T-helper 2 cell treated with Interferon-gamma antibody and Interleukin-4, amounts not matched to agents 5 μg/mL and 100 μg/mL, for 36 hours (primary cell): Measurements from ENCODE around the gene PITPNB.

Experiments
- DNase-seq: peaks from one replicate; pipeline ENCODE4 v3.0.0; 2021; ENCODE audit warnings: low spot score
- H3K27ac Mint-ChIP-seq: one replicate; pipeline ENCODE4 v1.8.0; 2021; ENCODE audit warnings: mild to moderate bottlenecking, mixed read lengths
- H3K27me3 Mint-ChIP-seq: one replicate; pipeline ENCODE4 v1.8.0; 2021; ENCODE audit warnings: low read depth, mixed read lengths
- H3K36me3 Mint-ChIP-seq: one replicate; pipeline ENCODE4 v1.8.0; 2021; ENCODE audit warnings: low read depth, mixed read lengths
- H3K4me1 Mint-ChIP-seq: one replicate; pipeline ENCODE4 v1.8.0; 2021; ENCODE audit warnings: low read depth, mixed read lengths
- H3K4me3 Mint-ChIP-seq: one replicate; pipeline ENCODE4 v1.8.0; 2022; ENCODE audit warnings: mild to moderate bottlenecking, moderate library complexity, mixed read lengths
- H3K9me3 Mint-ChIP-seq: one replicate; pipeline ENCODE4 v1.8.0; 2021; ENCODE audit warnings: mixed read lengths

Gene PITPNB

DNA sequence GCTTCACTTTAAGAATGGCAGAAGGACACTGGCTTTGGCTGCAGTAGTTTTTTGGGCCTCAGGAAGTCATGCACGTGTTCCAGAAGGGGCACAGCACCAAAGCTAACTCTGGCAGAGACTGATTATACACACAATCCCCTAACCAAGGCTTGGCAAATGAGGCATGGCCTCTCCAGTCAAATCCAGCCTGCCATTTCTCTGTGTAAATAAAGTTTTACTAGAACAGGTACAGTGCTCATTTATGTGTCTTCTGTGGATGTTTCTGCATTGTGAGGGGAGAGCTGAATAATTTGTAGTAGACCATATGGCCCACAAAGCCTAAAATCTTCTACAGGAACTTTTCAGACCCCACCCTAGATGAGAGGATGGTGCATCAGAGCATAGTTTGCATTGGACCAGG is 71.1 kb downstream of the PITPNB start:
- Mint-ChIP-seq H3K27ac (no peak overlapping the region), H3K36me3 (peaks cover 36% of the 10 kb centered on the region), H3K4me1 (peaks cover 9% of the 10 kb centered on the region), H3K4me3 (no peak overlapping the region), H3K9me3 (no peaks in the 10 kb centered on the region), H3K27me3 (no peaks in the 10 kb centered on the region)
- no peak for DNase-seq

DNA sequence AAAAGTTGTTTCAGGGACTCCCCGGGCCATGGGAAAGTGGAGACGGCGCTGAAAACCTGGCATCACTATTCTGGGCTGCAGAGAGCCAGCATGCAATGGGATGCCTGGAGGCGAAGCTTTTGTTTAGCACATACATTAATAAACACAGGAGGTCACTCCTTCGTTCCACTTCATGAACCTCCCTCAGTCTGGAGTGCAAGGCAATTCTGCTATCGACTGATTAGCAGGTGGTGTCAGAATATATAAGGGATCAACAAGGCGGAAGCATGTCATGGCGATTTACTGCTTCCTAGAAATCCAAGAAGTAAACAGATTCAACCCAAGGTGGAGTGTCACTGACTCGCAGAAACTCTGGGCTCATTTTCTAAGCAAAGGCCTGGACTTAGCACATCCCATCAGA is 72.1 kb downstream of the PITPNB start:
- H3K27ac Mint-ChIP-seq: no peak overlapping the region
- peaks cover 35% of the 10 kb centered on the region for H3K36me3 Mint-ChIP-seq
- H3K27me3 Mint-ChIP-seq: no peaks in the 10 kb centered on the region
- peaks cover 7% of the 10 kb centered on the region for H3K4me1 Mint-ChIP-seq
- no peak for DNase-seq
- no peak overlapping the region for H3K4me3 Mint-ChIP-seq
- no peaks in the 10 kb centered on the region for H3K9me3 Mint-ChIP-seq

DNA sequence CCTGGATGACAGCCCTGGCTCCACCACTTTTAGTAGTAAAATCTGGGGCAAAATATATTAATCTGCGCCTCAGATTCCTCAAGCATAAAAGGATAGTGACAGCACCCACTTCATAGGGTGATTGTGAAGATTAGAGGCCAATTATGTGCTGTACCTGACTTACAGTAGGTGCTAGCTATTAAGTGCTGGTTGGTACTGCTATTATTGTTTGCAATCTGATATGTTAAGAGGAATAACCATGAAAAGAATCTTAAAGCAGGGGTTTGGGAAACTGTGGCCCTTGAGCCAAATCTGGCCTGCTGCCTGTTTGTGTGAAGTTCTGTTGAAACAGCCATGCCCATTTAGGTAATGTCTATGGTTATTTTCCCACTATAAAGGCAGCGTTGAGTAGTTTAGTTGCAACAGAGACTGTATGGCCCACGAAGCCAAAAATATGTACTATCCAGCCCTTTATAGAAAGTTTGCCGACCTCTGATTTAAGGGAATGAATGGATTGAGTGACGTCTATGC is 72.8 kb downstream of the PITPNB start:
- Mint-ChIP-seq H3K4me1 (peaks cover 7% of the 10 kb centered on the region), H3K36me3 (peaks cover 33% of the 10 kb centered on the region)

DNA sequence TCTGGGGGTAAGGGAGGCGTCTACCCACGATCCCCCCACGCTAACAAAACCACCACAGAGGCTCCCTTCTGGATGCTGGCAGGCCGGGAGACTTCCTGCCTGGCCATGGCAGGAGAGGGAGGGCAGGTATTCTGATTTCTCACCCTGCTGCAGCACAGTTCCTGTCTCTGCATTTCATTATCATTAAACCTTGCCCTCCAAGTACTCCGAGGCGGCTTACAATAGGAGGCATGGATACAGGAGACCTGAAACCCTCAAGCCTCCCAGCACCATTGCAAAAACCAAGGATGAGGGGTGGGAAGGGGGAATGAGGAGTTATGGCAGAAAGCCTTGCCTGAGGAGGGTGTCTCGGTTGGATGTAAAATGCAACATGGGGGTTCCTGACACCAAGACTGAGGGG is 73.4 kb downstream of the PITPNB start:
- H3K4me3 Mint-ChIP-seq: no peak overlapping the region
- H3K27me3 Mint-ChIP-seq: no peaks in the 10 kb centered on the region
- H3K4me1 Mint-ChIP-seq: peaks cover 4% of the 10 kb centered on the region
- no peaks in the 10 kb centered on the region for H3K9me3 Mint-ChIP-seq
- H3K27ac Mint-ChIP-seq: no peak overlapping the region
- DNase-seq: no peak
- H3K36me3 Mint-ChIP-seq: peaks cover 29% of the 10 kb centered on the region

More for the DNA sequence above, 72.8 kb downstream of the PITPNB start:
- H3K9me3 Mint-ChIP-seq: no peaks in the 10 kb centered on the region
- H3K4me3 Mint-ChIP-seq: no peak overlapping the region
- H3K27me3 Mint-ChIP-seq: no peaks in the 10 kb centered on the region
- H3K27ac Mint-ChIP-seq: no peak overlapping the region
- no peak for DNase-seq

DNA sequence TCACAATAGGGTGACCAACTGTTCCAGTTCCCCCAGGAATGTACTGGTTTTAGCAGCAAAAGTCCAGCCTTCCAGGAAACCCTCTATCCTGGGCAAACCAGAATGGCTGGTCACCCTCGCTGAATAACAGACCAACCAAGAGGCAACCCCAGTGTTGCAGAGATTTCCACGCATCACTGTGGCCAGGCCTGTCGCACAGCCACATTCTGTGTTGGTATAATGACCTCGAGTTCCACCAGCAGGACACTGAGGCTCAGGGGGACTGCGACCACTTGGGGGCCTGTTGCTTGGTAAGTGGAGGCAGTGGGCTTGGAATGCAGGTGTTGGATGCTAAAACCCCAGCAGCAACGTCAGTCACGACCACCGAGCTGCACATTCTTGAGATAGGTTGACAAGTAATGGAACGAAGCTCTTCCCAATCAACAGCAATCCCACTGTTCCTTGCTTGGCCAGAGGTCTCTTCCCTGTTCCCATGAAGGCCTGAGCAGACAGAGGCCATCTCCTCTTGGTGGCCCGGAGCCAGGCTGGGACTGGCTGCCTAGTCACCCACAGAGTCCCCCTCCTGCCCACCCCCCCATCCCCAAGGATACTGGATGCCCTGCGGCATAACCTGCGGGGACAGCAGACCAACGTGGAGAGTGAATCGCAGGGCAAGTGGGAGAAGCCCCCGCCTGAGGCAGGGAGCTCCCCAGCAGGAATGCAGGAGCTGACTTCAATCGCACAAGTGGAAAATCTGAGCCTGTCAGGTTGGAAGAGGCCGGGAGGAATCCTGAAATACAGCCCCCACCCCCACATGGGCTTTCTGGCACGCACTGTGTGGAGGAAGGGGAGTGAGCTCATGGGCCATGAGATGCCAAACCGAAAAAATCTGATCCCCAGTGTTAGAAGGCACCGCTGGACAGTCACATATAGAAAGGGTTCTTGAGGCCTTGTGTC is 74.1 kb downstream of the PITPNB start:
- no peak overlapping the region for H3K27ac Mint-ChIP-seq
- no peaks in the 10 kb centered on the region for H3K9me3 Mint-ChIP-seq
- DNase-seq: no peak
- no peak overlapping the region for H3K4me3 Mint-ChIP-seq
- H3K4me1 Mint-ChIP-seq: no peaks in the 10 kb centered on the region
- no peaks in the 10 kb centered on the region for H3K27me3 Mint-ChIP-seq
- peaks cover 23% of the 10 kb centered on the region for H3K36me3 Mint-ChIP-seq

DNA sequence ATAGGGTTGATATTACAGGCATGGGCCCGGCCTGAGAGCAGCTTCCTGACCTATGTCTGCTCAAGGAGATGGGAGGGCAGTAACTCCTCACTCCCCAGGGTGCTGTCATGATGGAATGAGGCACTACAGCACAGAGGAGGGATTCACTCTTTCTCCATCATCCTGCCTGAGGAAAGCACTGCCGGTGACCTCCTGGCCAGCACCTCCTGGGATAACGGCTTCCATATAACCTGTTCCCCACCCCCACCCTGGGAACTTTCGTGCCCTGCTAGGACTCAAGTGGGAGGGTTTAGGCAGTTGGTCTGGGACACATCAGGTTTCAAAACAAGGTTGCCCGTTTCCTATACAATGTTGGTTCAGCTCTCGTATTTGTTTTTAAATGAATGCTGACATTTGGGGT is 74.8 kb downstream of the PITPNB start:
- Mint-ChIP-seq H3K9me3 (no peaks in the 10 kb centered on the region), H3K36me3 (peaks cover 17% of the 10 kb centered on the region), H3K4me3 (no peak overlapping the region), H3K4me1 (no peaks in the 10 kb centered on the region), H3K27ac (no peak overlapping the region), H3K27me3 (no peaks in the 10 kb centered on the region)
- DNase-seq: no peak

DNA sequence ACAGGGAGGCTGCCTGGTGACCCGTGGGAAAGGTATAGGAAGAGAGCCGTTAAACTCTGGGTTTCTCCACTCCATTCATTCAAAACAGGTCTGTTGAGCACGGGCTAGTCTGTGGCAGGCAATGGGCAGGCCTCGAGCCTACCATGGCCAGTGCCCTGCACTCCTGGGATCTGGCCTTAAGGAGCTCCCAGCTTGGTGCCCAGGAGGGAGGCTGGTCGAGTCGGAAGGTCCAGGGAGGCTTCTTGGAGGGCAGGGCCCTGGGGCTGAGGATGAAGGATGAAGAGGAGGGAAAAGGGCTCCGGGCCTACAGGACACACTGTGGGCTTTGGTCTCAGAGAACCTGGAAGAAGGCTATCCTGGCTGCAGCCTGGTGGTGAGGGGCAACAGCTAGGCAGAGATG is 75.6 kb downstream of the PITPNB start:
- peaks cover 12% of the 10 kb centered on the region for H3K36me3 Mint-ChIP-seq
- no peaks in the 10 kb centered on the region for H3K9me3 Mint-ChIP-seq
- H3K27ac Mint-ChIP-seq: no peak overlapping the region
- H3K4me1 Mint-ChIP-seq: no peaks in the 10 kb centered on the region
- no peak for DNase-seq
- H3K4me3 Mint-ChIP-seq: no peak overlapping the region
- no peaks in the 10 kb centered on the region for H3K27me3 Mint-ChIP-seq

DNA sequence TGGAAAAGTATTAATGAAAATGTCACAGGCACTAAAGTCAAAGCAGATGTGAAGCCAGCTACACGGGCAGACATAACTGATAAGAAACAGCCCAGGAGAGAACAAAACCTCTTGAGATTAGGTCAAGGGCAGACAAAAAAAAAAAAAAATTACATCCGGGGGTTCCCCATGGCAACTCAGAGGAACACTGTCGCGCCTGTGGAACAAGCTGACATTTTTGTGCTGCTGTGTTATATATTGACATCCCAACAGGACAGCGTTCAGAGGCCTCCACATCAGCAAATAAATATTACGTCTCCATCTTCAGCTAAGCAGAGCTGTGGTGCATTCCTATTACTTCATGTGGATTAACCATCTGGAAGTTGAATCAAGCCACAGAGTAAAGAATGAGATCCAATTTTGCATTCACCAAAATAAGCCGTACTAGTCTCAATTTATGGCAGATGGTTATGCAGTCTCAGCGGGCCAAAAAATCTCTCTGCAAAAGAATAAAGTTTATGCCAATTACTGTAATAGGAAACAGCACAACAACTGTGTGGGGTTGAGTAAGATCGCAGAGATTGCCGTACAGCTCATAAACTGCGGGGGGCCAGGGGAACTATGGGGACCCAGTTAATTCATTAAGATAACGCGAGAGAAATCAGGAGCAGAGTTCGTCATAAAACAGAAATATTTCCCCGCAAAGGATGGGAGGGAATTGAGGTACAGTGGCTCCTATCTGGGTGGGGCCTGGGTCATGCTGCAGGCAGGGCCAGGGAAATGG is 76.2 kb downstream of the PITPNB start:
- Mint-ChIP-seq H3K36me3 (peaks cover 7% of the 10 kb centered on the region), H3K27ac (no peak overlapping the region), H3K4me1 (no peaks in the 10 kb centered on the region), H3K27me3 (no peaks in the 10 kb centered on the region), H3K4me3 (no peak overlapping the region), H3K9me3 (peaks cover under 1% of the 10 kb centered on the region)
- no peak for DNase-seq

DNA sequence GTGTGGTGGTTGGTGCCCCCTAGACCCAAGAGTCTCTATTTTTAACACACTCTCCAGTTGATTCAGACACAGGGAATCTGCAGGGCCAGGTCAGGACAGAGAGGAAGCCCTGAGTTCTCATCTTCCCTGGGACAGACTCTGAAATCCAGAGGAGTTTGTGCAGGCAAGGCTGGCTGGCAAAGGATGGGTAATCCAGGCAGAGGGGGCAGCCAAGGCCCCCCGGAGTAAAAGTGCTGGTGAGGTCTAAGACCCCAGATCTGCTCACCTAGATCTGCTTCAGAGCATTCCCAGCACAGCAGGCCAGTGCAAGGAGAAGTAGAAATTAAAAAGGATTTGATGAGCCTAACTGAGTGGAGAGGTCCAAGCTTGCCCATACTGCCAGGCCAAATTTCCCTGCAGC is 76.9 kb downstream of the PITPNB start:
- peaks cover 6% of the 10 kb centered on the region for H3K36me3 Mint-ChIP-seq
- H3K4me3 Mint-ChIP-seq: no peak overlapping the region
- H3K27ac Mint-ChIP-seq: no peak overlapping the region
- no peaks in the 10 kb centered on the region for H3K4me1 Mint-ChIP-seq
- peaks cover 4% of the 10 kb centered on the region for H3K9me3 Mint-ChIP-seq
- H3K27me3 Mint-ChIP-seq: no peaks in the 10 kb centered on the region
- DNase-seq: no peak

DNA sequence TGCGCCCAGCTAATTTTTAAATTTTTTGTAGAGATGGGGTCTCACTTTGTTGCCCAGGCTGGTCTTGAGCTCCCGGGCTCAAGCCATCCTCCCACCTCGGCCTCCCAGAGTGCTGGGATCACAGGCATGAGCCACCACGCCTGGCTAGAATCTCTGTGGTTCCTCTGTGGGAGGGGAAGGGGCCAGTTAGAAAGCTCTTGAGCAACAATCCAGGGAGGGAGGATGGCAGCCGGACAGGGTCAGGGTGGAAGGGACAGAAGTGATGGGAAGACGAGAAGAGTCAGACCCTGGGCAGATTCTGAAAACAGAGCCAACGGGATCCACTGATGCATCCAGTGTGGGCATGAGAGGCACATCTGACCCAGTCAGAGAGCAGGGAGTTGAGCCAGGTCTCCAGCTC is 78.6 kb downstream of the PITPNB start:
- DNase-seq: no peak
- no peak overlapping the region for H3K27ac Mint-ChIP-seq

DNA sequence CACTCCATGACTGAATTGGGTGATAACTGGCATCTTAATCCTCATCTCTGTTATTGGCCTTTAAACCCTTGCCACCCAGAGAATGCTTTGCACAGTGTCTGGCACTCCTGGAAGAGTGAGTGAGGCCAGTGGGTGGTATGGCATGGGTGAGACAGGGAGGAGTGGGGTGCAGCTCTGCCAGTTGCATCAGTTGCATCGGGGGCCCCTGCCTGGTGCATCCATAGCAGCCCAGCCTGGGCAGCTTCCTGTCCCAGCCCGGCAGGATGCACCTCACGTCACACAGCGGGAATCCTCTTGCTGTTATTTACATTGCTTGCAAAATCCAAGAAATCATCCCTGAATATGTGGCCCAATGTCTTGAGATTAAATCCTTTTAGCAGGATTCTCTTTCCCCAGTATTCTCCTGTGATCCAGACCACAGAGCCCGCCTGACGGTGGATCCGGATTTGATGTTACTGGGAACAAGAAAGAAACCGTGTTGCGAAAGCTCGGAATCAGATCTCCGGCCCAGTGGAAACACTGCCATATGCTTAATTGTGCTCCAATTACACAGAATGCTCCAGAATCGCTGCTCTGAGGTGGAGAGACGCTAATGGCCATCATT is 79.9 kb downstream of the PITPNB start:
- Mint-ChIP-seq H3K27ac (no peak overlapping the region), H3K36me3 (peaks cover 5% of the 10 kb centered on the region), H3K9me3 (peaks cover 4% of the 10 kb centered on the region), H3K4me3 (no peak overlapping the region), H3K27me3 (no peaks in the 10 kb centered on the region), H3K4me1 (no peaks in the 10 kb centered on the region)
- no peak for DNase-seq

More for the DNA sequence above, 78.6 kb downstream of the PITPNB start:
- Mint-ChIP-seq H3K9me3 (peaks cover 4% of the 10 kb centered on the region), H3K36me3 (peaks cover 5% of the 10 kb centered on the region), H3K4me3 (no peak overlapping the region), H3K27me3 (no peaks in the 10 kb centered on the region), H3K4me1 (no peaks in the 10 kb centered on the region)

DNA sequence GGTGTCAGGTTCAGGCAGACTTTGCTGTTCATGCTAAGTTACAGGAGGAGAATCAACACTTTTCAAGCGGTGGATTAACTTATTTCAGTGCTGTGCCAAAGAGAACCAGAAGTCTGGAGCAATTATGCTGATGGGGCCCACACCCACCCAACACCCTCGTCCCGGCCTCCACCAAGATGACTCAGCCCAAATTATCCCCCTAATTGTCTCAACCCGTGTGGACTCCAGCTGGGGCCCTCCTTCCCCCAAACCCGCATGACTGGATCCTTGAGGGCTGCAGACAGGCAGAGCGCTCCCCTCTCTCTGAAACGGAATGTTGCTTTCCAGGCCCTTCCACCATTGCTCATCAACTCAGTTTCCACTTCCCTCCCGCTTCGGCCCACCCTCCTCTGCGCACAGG is 82.9 kb downstream of the PITPNB start:
- no peak overlapping the region for H3K27ac Mint-ChIP-seq
- no peaks in the 10 kb centered on the region for H3K27me3 Mint-ChIP-seq
- H3K9me3 Mint-ChIP-seq: peaks cover 4% of the 10 kb centered on the region
- no peak for DNase-seq
- H3K4me1 Mint-ChIP-seq: peaks cover 14% of the 10 kb centered on the region
- no peak overlapping the region for H3K4me3 Mint-ChIP-seq
- no peaks in the 10 kb centered on the region for H3K36me3 Mint-ChIP-seq

DNA sequence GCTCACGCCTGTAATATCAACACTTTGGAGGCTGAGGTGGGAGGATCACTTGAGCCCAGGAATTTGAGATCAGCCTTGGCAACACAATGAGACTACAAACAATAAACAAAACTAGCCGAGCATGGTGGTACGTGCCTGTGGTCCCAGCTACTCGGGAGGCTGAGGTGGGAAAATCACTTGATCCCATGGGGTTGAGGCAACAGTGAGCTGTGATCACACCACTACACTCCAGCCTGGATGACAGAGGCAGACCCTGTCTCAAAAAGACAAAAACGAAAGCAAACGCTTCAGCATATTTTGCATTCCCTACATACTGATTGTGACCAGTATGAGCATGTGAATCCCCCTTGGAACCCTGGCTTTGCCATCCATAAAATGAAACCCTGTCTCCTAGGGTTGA is 83.6 kb downstream of the PITPNB start:
- Mint-ChIP-seq H3K9me3 (peaks cover 4% of the 10 kb centered on the region), H3K4me1 (peaks cover 16% of the 10 kb centered on the region), H3K36me3 (no peaks in the 10 kb centered on the region)

More for the DNA sequence above, 83.6 kb downstream of the PITPNB start:
- no peaks in the 10 kb centered on the region for H3K27me3 Mint-ChIP-seq
- no peak overlapping the region for H3K4me3 Mint-ChIP-seq
- DNase-seq: no peak
- H3K27ac Mint-ChIP-seq: no peak overlapping the region
